Hematopoietic multipotent progenitor cell treated with erythropoietin and hydrocortisone succinate and interleukin-3 and kit ligand, for 8 days (in vitro differentiated cells): Measurements from ENCODE around the gene RXFP3.

ENCODE experiments used
- DNase-seq: peaks from one replicate; pipeline ENCODE4 v3.0.0-alpha.2; 2015

Gene RXFP3

DNA sequence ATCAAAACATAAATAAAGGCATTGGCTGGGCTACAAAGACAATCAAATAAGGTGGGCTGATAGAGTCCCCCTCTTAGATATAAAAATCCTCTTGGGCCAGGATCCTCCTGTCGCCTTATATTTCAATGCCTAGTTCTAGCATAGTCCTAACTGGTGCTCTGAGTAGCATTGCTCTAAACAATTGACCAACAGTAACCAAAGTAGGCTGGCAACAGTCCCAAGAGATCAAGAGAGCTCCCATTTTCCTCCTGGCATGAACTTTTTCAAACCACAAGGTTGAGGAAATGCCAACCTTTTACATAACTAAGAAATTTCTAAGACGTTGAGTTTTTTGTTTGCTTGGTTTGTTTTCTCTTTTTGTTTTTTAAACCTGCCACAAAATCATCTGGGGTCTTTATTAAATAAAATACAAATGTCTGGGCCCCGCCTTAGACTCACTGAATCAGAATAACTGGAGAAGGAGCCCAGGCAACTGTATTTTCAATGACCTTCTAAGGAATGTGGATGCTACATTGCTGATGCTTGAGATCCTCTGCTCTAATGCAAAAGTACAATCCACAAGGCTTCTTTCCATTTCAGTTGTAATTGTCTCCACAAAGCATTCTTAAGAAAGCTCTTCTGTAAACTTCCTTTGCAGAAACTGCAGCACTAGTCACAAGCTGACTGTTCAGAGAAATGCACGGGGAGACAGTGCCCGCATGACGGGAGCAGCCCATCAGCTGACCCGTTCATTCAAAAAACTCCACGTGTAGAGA is 45.4 kb downstream of the RXFP3 start:
- no peak for DNase-seq

GRCh38 chr5:33984178-33984577 is 48.0 kb downstream of the RXFP3 start:
- no peak for DNase-seq

- DNase-seq = no peak
Observed at GRCh38 chr5:33984671-33985124, 48.5 kb downstream of the RXFP3 start, which contains the start of gene SLC45A2. SLC45A2 (minus strand) TSS chr5:33984693; CDS start chr5:33984583, 110 bp downstream.

GRCh38 chr5:33985447-33985846 is 49.3 kb downstream of the RXFP3 start:
- no peak for DNase-seq
